Loucy (cell line): ENCODE measurements around the gene GPR146.
A peak's percentile ranks its signal among the peaks of the same experiment; 100 is the strongest.

Experiments
- H2AFZ ChIP-seq: fragments of 200-600 bp; sonication (generic); 2 replicates; pipeline ENCODE4 v1.6.0; 2016; ENCODE audit warnings: antibody characterized with exemption, mild to moderate bottlenecking, low read length, moderate library complexity
- H3F3A ChIP-seq: fragments of 200-600 bp; 2 replicates; pipeline ENCODE4 v1.6.0; 2016; ENCODE audit warnings: antibody characterized with exemption, low read depth, mild to moderate bottlenecking
- H3K27me3 ChIP-seq: fragments of 200-600 bp; sonication (generic); 2 replicates; pipeline ENCODE4 v1.6.1; 2014; ENCODE audit warnings: low read length, mild to moderate bottlenecking; ENCODE audit not compliant: insufficient read depth, poor library complexity, severe bottlenecking
- H3K36me3 ChIP-seq: fragments of 200-600 bp; sonication (generic); 2 replicates; pipeline ENCODE4 v1.6.1; 2016; ENCODE audit warnings: low read length; ENCODE audit not compliant: insufficient read depth
- H3K4me1 ChIP-seq: fragments of 200-600 bp; sonication (generic); 2 replicates; pipeline ENCODE4 v1.5.1; 2014; ENCODE audit warnings: low read length, mild to moderate bottlenecking; ENCODE audit not compliant: insufficient read depth, poor library complexity, severe bottlenecking
- H3K4me2 ChIP-seq: fragments of 200-600 bp; sonication (generic); 2 replicates; pipeline ENCODE4 v1.6.0; 2014; ENCODE audit warnings: antibody characterized with exemption, low read length, low read depth, mild to moderate bottlenecking; ENCODE audit not compliant: poor library complexity, severe bottlenecking
- H3K4me3 ChIP-seq: fragments of 200-600 bp; sonication (generic); 2 replicates; pipeline ENCODE4 v1.5.1; 2014; ENCODE audit warnings: low read length, mild to moderate bottlenecking, mixed read lengths; ENCODE audit not compliant: poor library complexity, severe bottlenecking
- H3K79me2 ChIP-seq: fragments of 200-600 bp; sonication (generic); 2 replicates; pipeline ENCODE4 v1.6.1; 2014; ENCODE audit warnings: low read length; ENCODE audit not compliant: insufficient read depth
- H3K9ac ChIP-seq: fragments of 200-600 bp; sonication (generic); 2 replicates; pipeline ENCODE4 v1.6.0; 2014; ENCODE audit warnings: mild to moderate bottlenecking, low read depth, low read length, moderate library complexity; ENCODE audit not compliant: poor library complexity, severe bottlenecking
- H3K9me2 ChIP-seq: fragments of 200-600 bp; sonication (generic); replicated peaks from 2 replicates; pipeline ENCODE4 v1.6.1; 2016; ENCODE audit warnings: low read depth, low read length, mixed read lengths
- H3K9me3 ChIP-seq: fragments of 200-600 bp; sonication (generic); 2 replicates; pipeline ENCODE4 v1.6.1; 2014; ENCODE audit warnings: mild to moderate bottlenecking, antibody characterized with exemption, low read length, low read depth; ENCODE audit not compliant: insufficient read depth
- H4K20me1 ChIP-seq: fragments of 200-600 bp; sonication (generic); 2 replicates; pipeline ENCODE4 v1.6.0; 2014; ENCODE audit warnings: antibody characterized with exemption, low read length, mild to moderate bottlenecking; ENCODE audit not compliant: insufficient read depth, poor library complexity, severe bottlenecking
- EZH2phosphoT487 ChIP-seq: fragments of 200-600 bp; IDR thresholded peaks from 2 replicates; pipeline ENCODE4 v1.6.1; 2018; ENCODE audit warnings: antibody characterized with exemption, mild to moderate bottlenecking, moderate library complexity, borderline replicate concordance
- TF ChIP-seq, protein P1 (sequence below): fragments of 200-600 bp; sonication (generic); conservative IDR thresholded peaks from 2 replicates; pipeline ENCODE4 v1.5.1; 2014; ENCODE audit warnings: mild to moderate bottlenecking, antibody characterized with exemption, low read length

The GPR146 gene

DNA sequence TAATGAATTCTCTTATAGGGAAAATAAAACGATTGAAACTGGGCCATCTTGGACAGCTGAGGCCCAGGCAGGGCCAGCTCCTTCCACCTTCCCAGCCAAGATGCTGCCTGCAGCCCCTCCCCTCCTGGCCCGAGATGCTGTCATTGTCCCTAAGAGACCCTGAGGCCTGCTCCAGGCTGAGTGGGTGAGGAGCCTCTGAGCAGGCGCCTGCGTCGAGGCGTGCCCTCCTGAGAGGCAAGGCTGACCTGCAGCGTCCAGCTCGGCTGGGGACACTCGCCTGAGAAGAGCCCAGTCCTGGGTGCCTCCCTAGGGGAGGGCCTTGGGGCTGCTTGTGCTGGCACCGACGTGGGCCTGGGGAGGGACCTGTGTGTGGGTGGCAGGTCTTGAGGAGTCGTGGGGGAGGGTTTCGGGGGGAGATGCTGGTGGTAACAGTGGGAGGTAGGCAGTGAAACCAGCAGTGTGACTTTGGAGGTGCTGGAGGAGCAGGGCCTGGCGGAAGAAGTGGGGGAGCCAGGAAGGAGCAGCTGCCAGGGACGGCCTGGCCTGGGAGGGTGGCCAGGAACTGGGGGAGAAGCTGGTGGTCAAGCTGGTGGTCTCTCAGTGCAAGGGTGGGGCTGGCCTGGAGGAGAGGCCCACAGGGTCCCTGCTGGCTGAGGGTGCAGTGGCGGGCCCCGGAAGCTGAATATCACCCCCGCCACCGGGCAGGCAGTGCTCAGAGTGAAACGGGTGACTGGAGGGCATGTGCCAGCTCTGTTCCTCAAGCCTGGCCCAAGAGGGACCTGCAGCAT is 7.9 kb downstream of the GPR146 start:
- peaks cover 4% of the 10 kb centered on the region for H4K20me1 ChIP-seq
- no peaks in the 10 kb centered on the region for H3K9me3 ChIP-seq
- no peaks in the 10 kb centered on the region for H3K36me3 ChIP-seq
- peaks cover 78% of the 10 kb centered on the region for H3K4me1 ChIP-seq
- H3K79me2 ChIP-seq: peaks cover 57% of the 10 kb centered on the region
- H3K9ac ChIP-seq: peak overlapping the region; percentile 63
- no peaks in the 10 kb centered on the region for H3F3A ChIP-seq
- no peak overlapping the region for H3K4me3 ChIP-seq
- TF ChIP-seq EZH2phosphoT487: no peak
- TF ChIP-seq, protein P1, sequence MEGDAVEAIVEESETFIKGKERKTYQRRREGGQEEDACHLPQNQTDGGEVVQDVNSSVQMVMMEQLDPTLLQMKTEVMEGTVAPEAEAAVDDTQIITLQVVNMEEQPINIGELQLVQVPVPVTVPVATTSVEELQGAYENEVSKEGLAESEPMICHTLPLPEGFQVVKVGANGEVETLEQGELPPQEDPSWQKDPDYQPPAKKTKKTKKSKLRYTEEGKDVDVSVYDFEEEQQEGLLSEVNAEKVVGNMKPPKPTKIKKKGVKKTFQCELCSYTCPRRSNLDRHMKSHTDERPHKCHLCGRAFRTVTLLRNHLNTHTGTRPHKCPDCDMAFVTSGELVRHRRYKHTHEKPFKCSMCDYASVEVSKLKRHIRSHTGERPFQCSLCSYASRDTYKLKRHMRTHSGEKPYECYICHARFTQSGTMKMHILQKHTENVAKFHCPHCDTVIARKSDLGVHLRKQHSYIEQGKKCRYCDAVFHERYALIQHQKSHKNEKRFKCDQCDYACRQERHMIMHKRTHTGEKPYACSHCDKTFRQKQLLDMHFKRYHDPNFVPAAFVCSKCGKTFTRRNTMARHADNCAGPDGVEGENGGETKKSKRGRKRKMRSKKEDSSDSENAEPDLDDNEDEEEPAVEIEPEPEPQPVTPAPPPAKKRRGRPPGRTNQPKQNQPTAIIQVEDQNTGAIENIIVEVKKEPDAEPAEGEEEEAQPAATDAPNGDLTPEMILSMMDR: no peak
- H3K4me2 ChIP-seq: no peak overlapping the region
- H2AFZ ChIP-seq: no peak overlapping the region
- H3K27me3 ChIP-seq: no peaks in the 10 kb centered on the region
- no peaks in the 10 kb centered on the region for H3K9me2 ChIP-seq

DNA sequence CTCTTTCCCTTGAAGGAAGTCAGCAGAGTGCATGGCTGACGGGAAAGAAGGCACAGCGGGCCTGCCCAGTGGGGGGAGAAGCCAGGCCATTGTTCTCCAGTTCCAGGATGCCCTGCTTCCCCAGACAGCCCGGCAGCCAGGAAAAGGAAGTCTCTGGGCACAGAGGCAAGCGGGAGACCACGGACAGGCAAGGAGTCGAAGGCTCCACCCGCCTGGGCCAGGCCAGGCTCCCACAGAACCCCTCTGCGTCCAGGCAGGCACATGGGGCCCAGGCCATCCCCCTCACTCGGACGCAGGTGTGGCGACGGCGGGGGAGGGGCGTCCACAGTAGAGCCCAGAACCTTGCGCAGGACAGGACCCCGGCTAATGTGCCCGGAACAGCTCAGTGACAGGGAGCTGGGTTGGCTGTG is 8.7 kb downstream of the GPR146 start:
- H2AFZ ChIP-seq: no peak overlapping the region
- no peak overlapping the region for H3K4me3 ChIP-seq
- H3K9me2 ChIP-seq: no peaks in the 10 kb centered on the region
- peaks cover 4% of the 10 kb centered on the region for H4K20me1 ChIP-seq
- H3K27me3 ChIP-seq: no peaks in the 10 kb centered on the region
- peaks cover 57% of the 10 kb centered on the region for H3K79me2 ChIP-seq
- H3K4me1 ChIP-seq: peaks cover 70% of the 10 kb centered on the region
- H3F3A ChIP-seq: no peaks in the 10 kb centered on the region
- no peak overlapping the region for H3K9ac ChIP-seq
- H3K36me3 ChIP-seq: no peaks in the 10 kb centered on the region
- no peak for TF ChIP-seq EZH2phosphoT487
- TF ChIP-seq, protein P1: no peak
- H3K9me3 ChIP-seq: no peaks in the 10 kb centered on the region
- no peak overlapping the region for H3K4me2 ChIP-seq

DNA sequence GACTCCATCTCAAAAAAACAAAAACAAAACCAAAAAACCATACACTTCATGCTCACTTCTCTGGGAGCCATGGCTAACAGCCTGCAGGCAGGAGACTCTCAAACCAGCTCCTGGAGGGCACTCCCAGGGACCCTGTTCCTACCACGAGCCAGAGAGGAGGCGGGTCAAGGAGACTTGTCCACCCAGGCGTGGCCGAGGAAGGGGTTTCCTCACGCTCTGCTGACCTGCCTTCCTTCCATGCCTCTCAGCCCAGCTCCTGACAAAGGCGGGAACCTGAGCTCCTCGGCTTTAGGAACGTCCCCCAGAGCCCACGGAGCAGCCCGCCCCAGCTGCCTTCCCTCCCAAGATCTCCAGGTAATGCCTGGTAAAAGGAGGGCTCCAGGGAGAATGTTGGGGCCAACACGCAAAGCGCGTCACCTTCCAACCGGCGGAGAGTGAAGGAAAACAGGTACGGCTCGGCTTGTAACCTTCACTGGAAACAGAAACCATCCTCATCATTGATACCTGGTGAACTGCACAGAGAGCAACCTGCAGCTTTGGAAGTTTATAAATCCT is 9.5 kb downstream of the GPR146 start:
- Histone ChIP-seq H4K20me1 (peaks cover 7% of the 10 kb centered on the region), H3K79me2 (peaks cover 53% of the 10 kb centered on the region), H2AFZ (no peak overlapping the region), H3K27me3 (no peaks in the 10 kb centered on the region), H3K4me1 (peaks cover 69% of the 10 kb centered on the region), H3K4me3 (no peak overlapping the region), H3K9me3 (no peaks in the 10 kb centered on the region), H3F3A (peaks cover 2% of the 10 kb centered on the region), H3K4me2 (peak overlapping the region; percentile 95), H3K9me2 (no peaks in the 10 kb centered on the region), H3K36me3 (no peaks in the 10 kb centered on the region), H3K9ac (peak overlapping the region; percentile 98)
- TF ChIP-seq, protein P1: no peak
- no peak for TF ChIP-seq EZH2phosphoT487
